ENCODE data around the gene CMTM6.

DNA sequence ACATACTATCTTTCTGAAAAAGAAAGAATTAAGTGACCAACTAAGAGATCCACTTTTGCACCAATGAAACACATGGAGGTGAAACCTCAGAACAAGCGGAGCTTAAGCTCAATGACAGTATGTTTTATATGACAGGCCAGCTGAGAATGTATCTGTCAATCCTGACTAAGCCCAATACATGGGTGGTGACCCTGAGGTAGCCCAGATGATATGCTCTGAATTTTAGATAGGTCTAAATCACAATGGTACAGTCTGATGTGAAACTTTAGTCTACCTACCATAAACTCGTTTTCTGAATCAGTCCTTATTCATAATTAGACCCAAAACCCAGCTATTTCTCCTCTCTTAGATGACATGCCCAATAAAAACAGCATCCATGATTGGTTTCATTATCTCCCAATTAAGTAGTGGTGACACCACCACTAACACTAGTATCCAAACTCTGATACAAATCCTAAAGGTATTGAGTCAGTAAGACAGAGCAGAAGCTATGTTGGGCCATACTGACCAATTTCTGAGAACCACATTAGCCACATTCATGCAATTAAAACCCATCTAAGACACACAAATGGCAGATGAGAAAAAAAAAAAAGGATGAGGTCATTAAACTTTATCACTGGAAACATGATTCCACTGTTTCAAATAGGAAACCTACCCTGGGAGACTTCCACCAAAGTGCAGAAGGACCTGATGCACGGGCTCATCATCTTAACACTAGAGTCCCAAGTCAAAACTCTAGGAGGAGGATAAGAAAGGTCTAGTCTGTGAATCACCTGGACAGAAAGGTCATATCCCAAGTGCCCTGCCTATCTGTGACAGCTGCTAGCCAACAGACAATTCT is 20.6 kb downstream of the CMTM6 start:
- TF ChIP-seq, protein P1, sequence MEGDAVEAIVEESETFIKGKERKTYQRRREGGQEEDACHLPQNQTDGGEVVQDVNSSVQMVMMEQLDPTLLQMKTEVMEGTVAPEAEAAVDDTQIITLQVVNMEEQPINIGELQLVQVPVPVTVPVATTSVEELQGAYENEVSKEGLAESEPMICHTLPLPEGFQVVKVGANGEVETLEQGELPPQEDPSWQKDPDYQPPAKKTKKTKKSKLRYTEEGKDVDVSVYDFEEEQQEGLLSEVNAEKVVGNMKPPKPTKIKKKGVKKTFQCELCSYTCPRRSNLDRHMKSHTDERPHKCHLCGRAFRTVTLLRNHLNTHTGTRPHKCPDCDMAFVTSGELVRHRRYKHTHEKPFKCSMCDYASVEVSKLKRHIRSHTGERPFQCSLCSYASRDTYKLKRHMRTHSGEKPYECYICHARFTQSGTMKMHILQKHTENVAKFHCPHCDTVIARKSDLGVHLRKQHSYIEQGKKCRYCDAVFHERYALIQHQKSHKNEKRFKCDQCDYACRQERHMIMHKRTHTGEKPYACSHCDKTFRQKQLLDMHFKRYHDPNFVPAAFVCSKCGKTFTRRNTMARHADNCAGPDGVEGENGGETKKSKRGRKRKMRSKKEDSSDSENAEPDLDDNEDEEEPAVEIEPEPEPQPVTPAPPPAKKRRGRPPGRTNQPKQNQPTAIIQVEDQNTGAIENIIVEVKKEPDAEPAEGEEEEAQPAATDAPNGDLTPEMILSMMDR (IDR thresholded peaks at IDR 0.05): no peak
- TF ChIP-seq POLR2A (IDR thresholded peaks at IDR 0.05): no peak
